NCI-H2171 (cell line): Measurements from ENCODE around the gene RAB20.
"Not testable (repeated sequence)": the region's sequence is repeated elsewhere in the genome, so short reads cannot be mapped to it uniquely, and the experiment has no call there.

ENCODE experiments used
- DNase-seq: peaks from one replicate; lab custom pipeline; 2025; lab: John Stamatoyannopoulos, UW

RAB20 gene

GRCh38 chr13:110575322-110576069 is 14.0 kb upstream of the RAB20 start:
- no peak for DNase-seq

- no peak for DNase-seq
Observed at GRCh38 chr13:110574161-110574560, 12.6 kb upstream of the RAB20 start.

GRCh38 chr13:110572778-110573118 is 11.2 kb upstream of the RAB20 start:
- DNase-seq, result no peak

GRCh38 chr13:110571896-110572777 is 10.6 kb upstream of the RAB20 start:
- no peak for DNase-seq

GRCh38 chr13:110570886-110571285 is 9.4 kb upstream of the RAB20 start:
- DNase-seq, result no peak

- not testable (repeated sequence) for DNase-seq
Observed at GRCh38 chr13:110569962-110570361, 8.4 kb upstream of the RAB20 start.

GRCh38 chr13:110568612-110569011 is 7.1 kb upstream of the RAB20 start:
- DNase-seq, result no peak

GRCh38 chr13:110566171-110566570 is 4.6 kb upstream of the RAB20 start:
- DNase-seq, result no peak

- DNase-seq, result no peak
Observed at GRCh38 chr13:110565296-110565695, 3.8 kb upstream of the RAB20 start.

GRCh38 chr13:110564472-110564985 is 3.0 kb upstream of the RAB20 start:
- no peak for DNase-seq

- DNase-seq, result no peak
Observed at GRCh38 chr13:110563463-110563774, 1.9 kb upstream of the RAB20 start.

- DNase-seq, result no peak
Observed at GRCh38 chr13:110562696-110563462, 1.4 kb upstream of the RAB20 start.

GRCh38 chr13:110562036-110562597 is 595 bp upstream of the RAB20 start:
- no peak for DNase-seq

- DNase-seq, result no peak
Observed at GRCh38 chr13:110560601-110561343, 750 bp downstream of the RAB20 start.

- no peak for DNase-seq
Observed at GRCh38 chr13:110559986-110560385, 1.5 kb downstream of the RAB20 start.

- no peak for DNase-seq
Observed at GRCh38 chr13:110559429-110559943, 2.0 kb downstream of the RAB20 start.

- no peak for DNase-seq
Observed at GRCh38 chr13:110557610-110558305, 3.8 kb downstream of the RAB20 start.

GRCh38 chr13:110557082-110557481 is 4.4 kb downstream of the RAB20 start:
- DNase-seq, result no peak

- no peak for DNase-seq
Observed at GRCh38 chr13:110556224-110556606, 5.3 kb downstream of the RAB20 start.

GRCh38 chr13:110555601-110556223 is 5.8 kb downstream of the RAB20 start:
- DNase-seq, result no peak
